ENCODE data around the gene TBC1D22B. TPM values are rescaled to one million over a fixed set of nuclear protein-coding genes. Genes with fewer than 3 reads are reported as not detected.

The TBC1D22B gene
- total RNA-seq, 1 experiment from 2014 or later: 9.1 TPM

DNA sequence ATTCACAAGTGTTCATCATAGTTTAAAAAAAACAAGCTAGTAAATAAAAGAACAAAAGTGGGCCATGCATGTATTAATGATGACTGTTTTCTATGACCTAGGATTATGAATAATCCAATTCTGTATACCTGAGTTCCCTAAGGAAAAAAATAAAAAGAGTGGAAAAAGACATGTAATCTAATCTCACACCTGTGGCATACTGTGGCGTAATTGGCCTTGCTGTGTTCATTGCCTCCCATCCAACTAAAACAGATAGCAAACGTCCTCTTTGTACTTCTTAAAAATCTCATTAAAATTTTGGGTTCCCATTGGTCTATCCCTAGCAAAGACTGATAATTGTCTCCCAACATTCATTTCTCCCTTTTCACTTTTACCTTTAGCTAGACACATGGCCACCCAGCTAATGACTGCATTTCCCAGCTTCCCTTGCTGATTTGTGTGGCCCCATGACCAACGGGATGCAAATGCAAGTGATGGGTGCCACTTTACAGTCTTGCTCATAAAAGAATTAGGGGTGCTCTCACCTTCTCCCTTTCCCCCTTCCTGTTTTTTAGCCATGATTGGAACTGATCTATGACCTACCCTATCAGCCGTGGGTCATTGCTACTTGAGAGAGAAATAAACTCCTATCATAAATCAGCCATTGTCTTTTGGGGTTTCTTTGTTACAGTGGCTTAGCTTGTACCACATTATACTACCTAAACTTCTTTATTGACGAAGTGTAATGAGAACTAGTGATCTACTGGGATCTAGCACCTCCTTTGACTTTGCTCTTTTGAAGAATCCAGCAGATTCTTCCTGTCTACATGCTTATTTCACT is 32.0 kb upstream of the TBC1D22B start:
- BruUV-seq (replicated peaks): no TSS peak
- no peak overlapping the region for H2AFZ ChIP-seq (ENCODE audit: low read length)
- H3K4me2 ChIP-seq (ENCODE audit: low read length): no peak overlapping the region
- peaks cover 5% of the 10 kb centered on the region for H3K4me1 ChIP-seq (ENCODE audit: insufficient read depth, low read length)
- no peaks in the 10 kb centered on the region for H3K9me2 ChIP-seq (replicated peaks; ENCODE audit: low read length)
- TF ChIP-seq EZH2 (IDR thresholded peaks at IDR 0.05; ENCODE audit: low read length, unreplicated experiment) (no peak), EZH2phosphoT487 (IDR thresholded peaks at IDR 0.05; ENCODE audit: borderline replicate concordance, low read length) (no peak), CTCF (conservative IDR thresholded peaks at IDR 0.05; ENCODE audit: low read depth, low read length) (no peak)
- no peaks in the 10 kb centered on the region for H3K9me3 ChIP-seq (ENCODE audit: low read length)
- no peaks in the 10 kb centered on the region for H3K79me2 ChIP-seq (ENCODE audit: low read length)
- no peaks in the 10 kb centered on the region for H3K36me3 ChIP-seq (ENCODE audit: low read depth, low read length)
- no peaks in the 10 kb centered on the region for H3K27me3 ChIP-seq (ENCODE audit: low read length)
- intact Hi-C loops (cut with micrococcal nuclease): no loop called here
- no peaks in the 10 kb centered on the region for H3F3A ChIP-seq (ENCODE audit: low read length, unreplicated experiment)
- ATAC-seq (no peak), DNase-seq (no peak)
- no peak overlapping the region for H3K9ac ChIP-seq (ENCODE audit: low read length)
- ChIA-PET CTCF (interaction anchor here (0.5 kb wide), 1 partner anchor 202 kb away, joined by 3 read pairs; no protein-coding TSS in a partner anchor), POLR2A (ENCODE audit: unreplicated experiment) (no interaction called here)
- H3K27ac ChIP-seq (ENCODE audit: low read length): no peak overlapping the region
- H3K4me3 ChIP-seq (ENCODE audit: low read length): no peak overlapping the region
- no peaks in the 10 kb centered on the region for H4K20me1 ChIP-seq (ENCODE audit: low read length)

DNA sequence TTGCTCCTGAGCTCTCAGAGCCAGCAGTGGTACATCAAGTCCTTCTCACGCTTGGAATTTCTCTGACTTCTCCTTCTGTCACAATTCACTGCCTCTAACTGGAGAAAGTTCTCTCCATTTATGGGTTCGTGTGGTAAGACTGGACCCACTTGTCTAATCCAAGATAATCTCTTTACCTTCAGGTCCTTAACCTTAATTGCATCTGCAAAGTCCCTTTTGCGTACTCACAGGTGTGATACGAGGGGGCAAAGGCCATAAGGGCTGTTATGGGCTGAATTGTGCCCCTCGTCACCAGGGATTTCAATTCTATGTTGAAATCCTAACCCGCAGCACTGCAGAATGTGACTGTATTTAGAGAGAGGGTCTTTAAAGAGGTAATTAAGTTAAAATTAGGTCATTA is 27.5 kb upstream of the TBC1D22B start:
- intact Hi-C loops (cut with micrococcal nuclease): no loop called here
- no peak overlapping the region for H3K27ac ChIP-seq (ENCODE audit: low read length)
- no TSS peak for BruUV-seq (replicated peaks)
- no peaks in the 10 kb centered on the region for H3K9me3 ChIP-seq (ENCODE audit: low read length)
- no peaks in the 10 kb centered on the region for H3K36me3 ChIP-seq (ENCODE audit: low read depth, low read length)
- CTCF ChIA-PET: no interaction called here
- no peak overlapping the region for H2AFZ ChIP-seq (ENCODE audit: low read length)
- no peaks in the 10 kb centered on the region for H3F3A ChIP-seq (ENCODE audit: low read length, unreplicated experiment)
- POLR2A ChIA-PET (ENCODE audit: unreplicated experiment): no interaction called here
- TF ChIP-seq CTCF (conservative IDR thresholded peaks at IDR 0.05; ENCODE audit: low read depth, low read length): no peak
- H3K9me2 ChIP-seq (replicated peaks; ENCODE audit: low read length): no peaks in the 10 kb centered on the region
- H3K9ac ChIP-seq (ENCODE audit: low read length): no peak overlapping the region
- H3K4me1 ChIP-seq (ENCODE audit: insufficient read depth, low read length): no peaks in the 10 kb centered on the region
- H3K4me2 ChIP-seq (ENCODE audit: low read length): no peak overlapping the region
- ATAC-seq (no peak), DNase-seq (no peak)
- H4K20me1 ChIP-seq (ENCODE audit: low read length): no peaks in the 10 kb centered on the region
- no peak overlapping the region for H3K4me3 ChIP-seq (ENCODE audit: low read length)
- no peaks in the 10 kb centered on the region for H3K27me3 ChIP-seq (ENCODE audit: low read length)
- no peaks in the 10 kb centered on the region for H3K79me2 ChIP-seq (ENCODE audit: low read length)

- H3K4me2 ChIP-seq (ENCODE audit: low read length): no peak overlapping the region
- no peak for DNase-seq
These were observed 25.0 kb upstream of the TBC1D22B start for GRCh38 chr6:37232430-37233017.

More at GRCh38 chr6:37232430-37233017, 25.0 kb upstream of the TBC1D22B start:
- TF ChIP-seq CTCF (conservative IDR thresholded peaks at IDR 0.05; ENCODE audit: low read depth, low read length) (no peak), EZH2phosphoT487 (IDR thresholded peaks at IDR 0.05; ENCODE audit: borderline replicate concordance, low read length) (no peak), EZH2 (IDR thresholded peaks at IDR 0.05; ENCODE audit: low read length, unreplicated experiment) (no peak)
- Histone ChIP-seq H3F3A (ENCODE audit: low read length, unreplicated experiment) (no peaks in the 10 kb centered on the region), H3K79me2 (ENCODE audit: low read length) (no peaks in the 10 kb centered on the region), H3K9me2 (replicated peaks; ENCODE audit: low read length) (no peaks in the 10 kb centered on the region), H2AFZ (ENCODE audit: low read length) (no peak overlapping the region), H3K9ac (ENCODE audit: low read length) (no peak overlapping the region), H3K4me3 (ENCODE audit: low read length) (no peak overlapping the region), H3K27ac (ENCODE audit: low read length) (no peak overlapping the region), H3K4me1 (ENCODE audit: insufficient read depth, low read length) (no peaks in the 10 kb centered on the region), H3K9me3 (ENCODE audit: low read length) (no peaks in the 10 kb centered on the region), H3K27me3 (ENCODE audit: low read length) (no peaks in the 10 kb centered on the region), H4K20me1 (ENCODE audit: low read length) (no peaks in the 10 kb centered on the region), H3K36me3 (ENCODE audit: low read depth, low read length) (no peaks in the 10 kb centered on the region)
- POLR2A ChIA-PET (ENCODE audit: unreplicated experiment): no interaction called here
- intact Hi-C loops (cut with micrococcal nuclease): no loop called here
- ATAC-seq: no peak
- no TSS peak for BruUV-seq (replicated peaks)
- CTCF ChIA-PET: no interaction called here

Data from PC-3 (cell line).